Cardiac ventricle fibroblast (primary cell): ENCODE measurements around the gene ATP5PF. TPM values are rescaled to one million over a fixed set of nuclear protein-coding genes. Genes with fewer than 3 reads are reported as not detected.

ENCODE experiments used
- total RNA-seq: library from RNA; depleted of rRNA; stranded (reverse); fragments of >200 nt; gene quantifications from 2 replicates; pipeline ENCODE4 v1.2.3, GENCODE V29; 2015

ATP5PF gene, protein sequence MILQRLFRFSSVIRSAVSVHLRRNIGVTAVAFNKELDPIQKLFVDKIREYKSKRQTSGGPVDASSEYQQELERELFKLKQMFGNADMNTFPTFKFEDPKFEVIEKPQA
- 78.5 and 111 TPM in 2 replicates for total RNA-seq

DNA sequence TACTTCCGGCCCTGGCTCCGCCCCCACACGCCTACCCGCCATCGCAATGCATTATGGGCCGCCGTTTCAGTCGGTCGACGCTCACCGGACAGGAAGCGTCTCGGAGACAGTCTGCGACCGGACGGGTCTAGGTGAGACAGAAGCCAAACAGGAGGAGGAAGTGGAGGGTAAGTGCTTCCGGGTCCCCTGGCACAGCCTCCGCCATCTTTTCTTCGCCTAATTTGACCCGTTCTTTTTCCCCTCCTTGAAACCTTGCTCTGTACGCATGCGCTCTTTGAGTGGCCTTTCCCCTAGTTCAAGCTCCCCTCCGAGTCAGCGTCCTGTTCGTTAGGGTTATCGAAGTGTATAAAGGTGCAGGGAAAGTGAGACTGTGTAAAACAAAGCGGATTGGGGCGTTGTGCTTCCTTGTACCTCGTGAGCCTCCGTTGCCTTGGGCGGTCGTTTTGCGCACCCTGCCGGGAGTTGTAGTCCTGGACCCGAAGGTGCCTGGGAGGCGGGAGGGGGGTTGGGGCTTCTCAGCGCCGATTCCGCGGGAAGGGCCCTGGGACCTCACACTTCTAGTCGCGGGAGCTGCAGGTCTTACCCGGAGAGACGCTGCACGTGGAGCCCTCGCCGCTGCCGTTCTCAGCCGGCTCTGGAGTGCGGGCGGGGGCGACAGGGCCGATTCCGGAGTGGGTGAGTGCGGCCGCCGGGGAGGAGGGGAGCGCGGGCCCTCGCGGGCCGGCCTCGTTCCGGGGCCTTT is at the start of gene ATP5PF, which contains the start of gene GABPA:
Gene ATP5PF (minus strand): TSS at position 1 of the 742 bp plus-strand sequence. CDS start 5,110 bp downstream, outside the sequence.
Gene GABPA (plus strand): TSS at position 69 of the 742 bp plus-strand sequence. CDS start 6,627 bp downstream, outside the sequence.

Other genes with a start within 250 kb of the ATP5PF start
- gene MRPL39, start 127.4 kb downstream of the ATP5PF start, total RNA-seq, result 12.5 and 18.0 TPM in 2 replicates
- 1.4 and 2.2 TPM in 2 replicates for gene JAM2, start 95.6 kb downstream of the ATP5PF start, total RNA-seq
- 19.9 and 23.5 TPM in 2 replicates for gene GABPA, start 68 bp upstream of the ATP5PF start, total RNA-seq